Motor neuron (in vitro differentiated cells): ENCODE results near the gene PCYT1A. TPM values are rescaled to one million over a fixed set of nuclear protein-coding genes. Genes with fewer than 3 reads are reported as not detected.
"Not testable (repeated sequence)": the region's sequence is repeated elsewhere in the genome, so short reads cannot be mapped to it uniquely, and the experiment has no call there.

ENCODE experiments used
- ATAC-seq, 8 experiments: fragments of 200-7000 bp; cut with Tn5 transposase; replicated peaks in 6 of 8; 2 replicates each; pipeline ENCODE4 v1.8.0; 2021; ENCODE audit warnings: mild to moderate bottlenecking in 8 of 8, moderate library complexity in 8 of 8
- H3K27ac ChIP-seq, 2 donors: fragments of 250-450 bp; sonication (Bioruptor Pico); 2 replicates each; pipeline ENCODE4 v1.9.0; 2021; ENCODE audit warnings: antibody characterized with exemption in 2 of 2, mild to moderate bottlenecking in 2 of 2, moderate library complexity in 1 of 2
- H3K4me1 ChIP-seq, 2 donors: fragments of 250-450 bp; sonication (Bioruptor Pico); replicated peaks in 1 of 2; 2 replicates each; pipeline ENCODE4 v1.6.1; 2021; ENCODE audit warnings: antibody characterized with exemption in 2 of 2, mild to moderate bottlenecking in 2 of 2, moderate library complexity in 1 of 2
- H3K4me3 ChIP-seq, 5 donors: fragments of 250-450 bp; sonication (Bioruptor Pico); 2 replicates each; pipeline ENCODE4 v1.9.0; 2021; ENCODE audit warnings: antibody characterized with exemption in 5 of 5, mild to moderate bottlenecking in 5 of 5, moderate library complexity in 4 of 5
- WGBS, 10 experiments: fragments of 450-650 bp; shearing (Covaris generic); methylation state at CpG; one replicate each; pipeline ENCODE4 v1.0.0; 2022; 5-methylcytosine and 5-hydroxymethylcytosine counted together
- in situ Hi-C, 9 experiments: fragments of 400-800 bp; cut with MboI; loops; one replicate each; pipeline ENCODE4 v1.15.0; 2021; ENCODE audit warnings: low sequenced_read_pairs in 9 of 9, low pct_unique_long_range_greater_than_20kb in 2 of 9; ENCODE audit not compliant: unreplicated experiment in 9 of 9
- total RNA-seq, 8 experiments: library from RNA; unstranded; fragments of 300-600 nt; gene quantifications; 2 replicates each; pipeline versions ENCODE4 v1.2.3 to v1.2.4, GENCODE V29; 2022

Gene PCYT1A
- total RNA-seq, 8 experiments from 2014 or later = 13.8 to 80.3 (median 32.2) TPM

GRCh38 chr3:196316799-196317686 is 29.5 kb upstream of the PCYT1A start:
- ATAC-seq, H3K4me1 ChIP-seq, in situ Hi-C loops: not testable (repeated sequence)
- Histone ChIP-seq H3K4me3 (peak overlapping the region; percentile 50 to 79 (median 73)), H3K27ac (peak overlapping the region; percentile 74 to 85)
- WGBS, 10 experiments = 60% methylated on average over 1 of the region's 17 CpGs; no CpG with 5 or more reads in 9 of the 10 experiments

- H3K4me3 ChIP-seq = no peak overlapping the region
- 43 to 83% methylated on average over 1 of the region's 1 CpG; no CpG with 5 or more reads in 8 of the 10 experiments for WGBS, 10 experiments
- H3K27ac ChIP-seq = no peak overlapping the region
- H3K4me1 ChIP-seq = peaks cover 5 to 6% of the 10 kb centered on the region in 2 donors
- in situ Hi-C loops = no loop called here
- no peak for ATAC-seq
These were observed 28.3 kb upstream of the PCYT1A start for GRCh38 chr3:196315821-196316220.

- H3K4me3 ChIP-seq = no peak overlapping the region
- no peak overlapping the region for H3K27ac ChIP-seq
- H3K4me1 ChIP-seq = peaks cover 5 to 6% of the 10 kb centered on the region in 2 donors
- in situ Hi-C loops = no loop called here
- 40 to 100% (median 87%) methylated on average over 1 to 3 of the region's 3 CpGs for WGBS, 10 experiments
- no peak for ATAC-seq
These were observed 27.1 kb upstream of the PCYT1A start for GRCh38 chr3:196314597-196314996.

- WGBS, 10 experiments = 67 to 100% (median 91%) methylated on average over 1 to 7 of the region's 7 CpGs; no CpG with 5 or more reads in 2 of the 10 experiments
- in situ Hi-C loops = not testable (repeated sequence)
These were observed 26.6 kb upstream of the PCYT1A start for GRCh38 chr3:196314086-196314485.

GRCh38 chr3:196302960-196303359 is 15.4 kb upstream of the PCYT1A start:
- WGBS, 10 experiments = no CpG with 5 or more reads among the region's 8 CpGs
- H3K4me1 ChIP-seq, H3K27ac ChIP-seq, H3K4me3 ChIP-seq, in situ Hi-C loops: not testable (repeated sequence)
- ATAC-seq = peak in 1 of 8 experiments; percentile 51

More at GRCh38 chr3:196314086-196314485, 26.6 kb upstream of the PCYT1A start:
- H3K4me1 ChIP-seq, H3K4me3 ChIP-seq, H3K27ac ChIP-seq, ATAC-seq: not testable (repeated sequence)

- H3K4me3 ChIP-seq, in situ Hi-C loops, H3K27ac ChIP-seq, ATAC-seq, H3K4me1 ChIP-seq: not testable (repeated sequence)
- WGBS, 10 experiments = 27 to 100% (median 92%) methylated on average over 2 to 5 of the region's 10 CpGs; no CpG with 5 or more reads in 3 of the 10 experiments
These were observed 15.0 kb upstream of the PCYT1A start for GRCh38 chr3:196302551-196302950.

GRCh38 chr3:196298521-196298920 is 11.0 kb upstream of the PCYT1A start:
- H3K4me3 ChIP-seq = no peak overlapping the region
- in situ Hi-C loops = no loop called here
- WGBS, 10 experiments = 93 to 100% (median 100%) methylated on average over 1 to 2 of the region's 2 CpGs; no CpG with 5 or more reads in 4 of the 10 experiments
- no peaks in the 10 kb centered on the region for H3K4me1 ChIP-seq
- no peak for ATAC-seq
- H3K27ac ChIP-seq = no peak overlapping the region

- 58 to 100% (median 78%) methylated on average over 2 to 5 of the region's 5 CpGs; no CpG with 5 or more reads in 1 of the 10 experiments for WGBS, 10 experiments
- in situ Hi-C loops = no loop called here
These were observed 4.9 kb upstream of the PCYT1A start for GRCh38 chr3:196292286-196292923.

GRCh38 chr3:196288141-196288460 is 575 bp upstream of the PCYT1A start:
- peak overlapping the region; percentile 89 to 92 for H3K27ac ChIP-seq
- H3K4me3 ChIP-seq = peak overlapping the region; percentile 56 to 98 (median 73)
- peak in 6 of 8 experiments; percentile 6 to 33 (median 26) for ATAC-seq
- peaks cover 10 to 28% of the 10 kb centered on the region in 2 donors for H3K4me1 ChIP-seq
- WGBS, 10 experiments = 0 to 40% (median 2%) methylated on average over 1 to 16 of the region's 17 CpGs; no CpG with 5 or more reads in 2 of the 10 experiments
- in situ Hi-C loops = no loop called here

More at GRCh38 chr3:196292286-196292923, 4.9 kb upstream of the PCYT1A start:
- no peak for ATAC-seq
- peaks cover 0 to 3% of the 10 kb centered on the region in 2 donors for H3K4me1 ChIP-seq
- H3K4me3 ChIP-seq = no peak overlapping the region
- H3K27ac ChIP-seq = no peak overlapping the region

DNA sequence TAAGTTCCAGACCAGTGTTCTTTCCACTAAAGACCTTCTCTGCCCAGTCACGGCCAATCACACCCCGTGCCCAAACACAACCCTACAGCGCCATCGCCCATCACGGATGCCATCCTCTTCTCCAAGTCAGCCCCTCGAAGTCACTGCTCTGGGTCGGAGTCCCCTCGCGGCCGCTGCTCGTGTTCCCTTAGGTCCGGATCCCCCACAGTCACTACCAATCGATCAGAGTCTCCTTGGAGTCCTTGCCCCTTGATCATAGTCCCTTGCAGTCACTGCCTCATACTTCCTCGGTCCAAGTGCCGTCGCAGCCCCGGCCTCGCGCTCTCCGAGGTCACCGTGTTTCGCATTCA is 461 bp downstream of the PCYT1A start:
- in situ Hi-C loops = no loop called here
- peak in 3 of 8 experiments; percentile 12 to 23 (median 14) for ATAC-seq
- H3K4me1 ChIP-seq = peaks cover 10 to 28% of the 10 kb centered on the region in 2 donors
- peak overlapping the region; percentile 56 to 98 (median 73) for H3K4me3 ChIP-seq
- peak overlapping the region; percentile 89 to 92 for H3K27ac ChIP-seq
- 0 to 3% (median 0%) methylated on average over 1 to 21 of the region's 22 CpGs; no CpG with 5 or more reads in 1 of the 10 experiments for WGBS, 10 experiments

- Histone ChIP-seq H3K27ac (no peak overlapping the region), H3K4me3 (no peak overlapping the region), H3K4me1 (peaks cover 10 to 28% of the 10 kb centered on the region in 2 donors)
- WGBS, 10 experiments = 0 to 72% (median 40%) methylated on average over 1 to 3 of the region's 3 CpGs; no CpG with 5 or more reads in 3 of the 10 experiments
- in situ Hi-C loops = no loop called here
- no peak for ATAC-seq
These were observed 3.1 kb downstream of the PCYT1A start for GRCh38 chr3:196284396-196284795.

DNA sequence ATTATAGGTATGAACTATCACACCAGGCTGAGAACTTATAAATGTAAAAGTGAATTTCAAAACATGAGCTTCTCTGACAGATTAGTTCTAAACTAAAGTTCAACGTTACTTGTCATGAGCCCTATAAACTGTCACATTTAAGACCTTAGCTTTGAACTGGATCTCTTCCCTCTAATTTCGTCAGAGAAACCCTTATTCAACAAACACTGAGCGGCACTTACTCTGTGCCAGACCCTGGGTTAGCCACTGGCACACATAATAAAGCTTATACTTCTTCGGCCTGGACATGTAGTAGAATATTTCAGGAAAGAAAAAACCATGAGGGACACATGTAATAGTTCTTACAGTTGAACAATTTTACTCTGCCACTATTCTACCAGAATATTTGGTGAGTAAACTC is 5.6 kb downstream of the PCYT1A start:
- Histone ChIP-seq H3K27ac (no peak overlapping the region), H3K4me1 (peaks cover 10 to 25% of the 10 kb centered on the region in 2 donors), H3K4me3 (no peak overlapping the region)
- no peak for ATAC-seq
- 14 to 100% (median 100%) methylated on average over 1 to 4 of the region's 4 CpGs; no CpG with 5 or more reads in 3 of the 10 experiments for WGBS, 10 experiments
- in situ Hi-C loops = no loop called here
